Measurements from ENCODE around the gene RNF150. TPM values are rescaled to one million over a fixed set of nuclear protein-coding genes. Genes with fewer than 3 reads are reported as not detected.

Gene RNF150
- total RNA-seq, 1 donor from 2014 or later = 56.5 TPM

DNA sequence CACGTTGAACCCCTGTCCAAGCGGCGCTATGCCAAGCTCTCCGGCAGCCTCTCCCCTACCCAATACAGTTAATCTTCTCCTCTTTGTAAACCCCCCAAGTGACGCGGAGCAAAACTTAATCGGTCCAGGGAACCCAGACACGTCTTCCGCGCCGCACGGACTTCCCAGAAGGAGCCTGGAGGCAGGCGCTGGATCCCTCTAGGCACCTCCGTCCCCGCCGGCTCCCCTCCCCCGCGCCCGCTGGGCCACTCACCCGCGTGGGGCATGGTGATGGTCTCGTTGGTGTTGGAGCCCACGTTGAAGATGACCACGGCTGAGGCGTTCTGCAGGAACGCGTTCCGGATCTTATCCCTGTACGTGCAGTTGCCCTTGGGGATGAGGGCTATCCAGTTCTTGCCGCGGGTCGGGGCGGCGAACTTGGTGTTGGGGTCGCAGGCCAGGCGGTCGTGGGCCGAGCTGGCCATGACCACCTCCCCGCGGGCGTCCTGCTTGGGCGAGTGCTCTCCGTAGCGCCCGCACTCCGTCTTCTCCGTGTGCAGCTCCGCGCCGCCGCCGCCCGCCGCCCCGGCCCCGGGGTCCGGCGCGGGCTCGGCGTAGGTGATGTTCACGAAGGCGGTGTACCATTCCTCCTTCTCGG is 1.1 kb downstream of the RNF150 start:
- H3K9me3 Mint-ChIP-seq (ENCODE audit: unreplicated experiment) = no peaks in the 10 kb centered on the region
- H3K36me3 Mint-ChIP-seq (ENCODE audit: unreplicated experiment) = peaks cover 5% of the 10 kb centered on the region
- H3K4me1 Mint-ChIP-seq (ENCODE audit: unreplicated experiment) = peaks cover 39% of the 10 kb centered on the region
- TF ChIP-seq CTCF (IDR thresholded peaks at IDR 0.05) = no peak
- H3K27ac Mint-ChIP-seq (ENCODE audit: unreplicated experiment) = peak overlapping the region; percentile 90
- H3K4me3 Mint-ChIP-seq (ENCODE audit: unreplicated experiment) = peak overlapping the region; percentile 99
- DNase-seq (ENCODE audit: extremely low spot score, unreplicated experiment) = no peak
- H3K27me3 Mint-ChIP-seq (ENCODE audit: unreplicated experiment) = peaks cover 14% of the 10 kb centered on the region

DNA sequence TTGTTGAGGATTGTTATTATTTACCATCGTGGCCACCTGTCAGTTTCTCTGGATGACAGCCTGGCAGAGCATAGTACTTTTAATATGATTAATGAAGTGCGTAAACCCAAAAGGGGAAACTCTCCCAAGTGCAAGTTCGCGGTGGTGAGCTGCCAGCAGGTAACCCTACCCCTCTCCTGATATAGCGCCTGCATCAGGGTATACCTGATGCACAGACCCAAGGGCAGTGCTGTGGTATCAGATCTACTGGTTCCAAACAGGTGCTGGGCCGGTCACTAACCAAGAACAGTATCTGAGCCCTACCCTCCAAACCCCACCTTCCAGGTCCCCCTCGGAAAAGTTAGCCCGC is 1.6 kb downstream of the RNF150 start:
- peaks cover 5% of the 10 kb centered on the region for H3K36me3 Mint-ChIP-seq (ENCODE audit: unreplicated experiment)
- peaks cover 43% of the 10 kb centered on the region for H3K4me1 Mint-ChIP-seq (ENCODE audit: unreplicated experiment)
- DNase-seq (ENCODE audit: extremely low spot score, unreplicated experiment) = no peak
- peaks cover 10% of the 10 kb centered on the region for H3K27me3 Mint-ChIP-seq (ENCODE audit: unreplicated experiment)
- peak overlapping the region; percentile 90 for H3K27ac Mint-ChIP-seq (ENCODE audit: unreplicated experiment)
- no peak for TF ChIP-seq CTCF (IDR thresholded peaks at IDR 0.05)
- H3K4me3 Mint-ChIP-seq (ENCODE audit: unreplicated experiment) = peak overlapping the region; percentile 99
- no peaks in the 10 kb centered on the region for H3K9me3 Mint-ChIP-seq (ENCODE audit: unreplicated experiment)

DNA sequence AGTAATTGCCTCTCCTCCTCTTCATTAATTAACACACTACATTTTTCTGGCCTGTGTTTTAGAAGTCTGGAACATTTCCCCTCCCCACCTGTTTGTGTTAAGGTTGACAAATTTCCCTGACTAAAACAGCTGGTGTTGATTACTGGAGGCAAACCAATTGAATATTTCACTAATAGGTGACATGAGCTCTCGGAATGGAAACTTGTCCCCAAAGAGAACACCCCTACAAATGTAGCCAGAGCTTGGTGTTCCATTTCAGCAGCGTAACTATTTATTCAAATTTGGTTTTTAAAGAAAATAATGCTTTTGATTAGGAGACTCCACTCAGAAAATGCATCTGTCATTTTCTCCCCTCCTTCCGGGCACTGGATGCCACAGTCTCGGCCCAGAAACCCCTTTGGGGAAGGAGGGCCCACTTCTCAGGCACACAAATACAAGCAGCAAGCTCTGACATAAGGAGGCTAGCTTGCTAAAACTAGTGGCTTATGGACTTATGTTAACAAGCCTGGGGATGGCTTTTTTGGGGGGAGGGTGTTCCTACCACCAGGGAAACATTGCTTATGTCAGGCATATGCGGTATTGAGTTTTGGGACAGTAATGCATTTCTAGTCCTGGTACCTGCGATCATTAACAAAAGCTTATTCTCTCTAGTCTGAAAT is 2.2 kb downstream of the RNF150 start:
- Mint-ChIP-seq H3K4me1 (ENCODE audit: unreplicated experiment) (peaks cover 44% of the 10 kb centered on the region), H3K27me3 (ENCODE audit: unreplicated experiment) (peaks cover 9% of the 10 kb centered on the region), H3K36me3 (ENCODE audit: unreplicated experiment) (peaks cover 7% of the 10 kb centered on the region), H3K27ac (ENCODE audit: unreplicated experiment) (peak overlapping the region; percentile 90), H3K4me3 (ENCODE audit: unreplicated experiment) (peak overlapping the region; percentile 99), H3K9me3 (ENCODE audit: unreplicated experiment) (no peaks in the 10 kb centered on the region)
- no peak for DNase-seq (ENCODE audit: extremely low spot score, unreplicated experiment)
- no peak for TF ChIP-seq CTCF (IDR thresholded peaks at IDR 0.05)

GRCh38 chr4:141127884-141128283 is 5.4 kb downstream of the RNF150 start:
- DNase-seq (ENCODE audit: extremely low spot score, unreplicated experiment) = no peak
- Mint-ChIP-seq H3K27me3 (ENCODE audit: unreplicated experiment) (no peaks in the 10 kb centered on the region), H3K36me3 (ENCODE audit: unreplicated experiment) (peaks cover 15% of the 10 kb centered on the region), H3K4me3 (ENCODE audit: unreplicated experiment) (no peak overlapping the region), H3K27ac (ENCODE audit: unreplicated experiment) (no peak overlapping the region), H3K9me3 (ENCODE audit: unreplicated experiment) (no peaks in the 10 kb centered on the region), H3K4me1 (ENCODE audit: unreplicated experiment) (peaks cover 51% of the 10 kb centered on the region)
- TF ChIP-seq CTCF (IDR thresholded peaks at IDR 0.05) = no peak

DNA sequence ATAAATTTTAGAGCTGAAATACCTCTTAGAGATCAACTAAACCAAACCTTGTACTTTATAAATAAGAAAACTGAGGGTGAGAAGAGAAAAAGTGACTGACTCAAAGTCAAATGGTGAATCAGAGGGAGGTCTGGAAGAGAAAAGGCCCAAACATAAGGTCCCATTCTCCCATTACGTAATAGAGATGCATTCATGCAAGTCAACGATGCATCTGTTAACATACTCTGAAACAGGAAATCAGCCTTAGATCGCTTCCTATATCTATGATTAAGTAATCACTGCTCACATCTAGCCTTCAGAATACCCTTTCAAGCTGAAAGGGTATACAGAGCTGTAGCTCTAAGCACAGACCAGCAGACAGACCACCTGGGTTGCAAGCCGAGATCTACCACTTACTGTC is 6.5 kb downstream of the RNF150 start:
- Mint-ChIP-seq H3K36me3 (ENCODE audit: unreplicated experiment) (peaks cover 18% of the 10 kb centered on the region), H3K4me1 (ENCODE audit: unreplicated experiment) (peaks cover 54% of the 10 kb centered on the region), H3K9me3 (ENCODE audit: unreplicated experiment) (no peaks in the 10 kb centered on the region), H3K27me3 (ENCODE audit: unreplicated experiment) (no peaks in the 10 kb centered on the region), H3K4me3 (ENCODE audit: unreplicated experiment) (no peak overlapping the region), H3K27ac (ENCODE audit: unreplicated experiment) (no peak overlapping the region)
- TF ChIP-seq CTCF (IDR thresholded peaks at IDR 0.05) = no peak
- DNase-seq (ENCODE audit: extremely low spot score, unreplicated experiment) = no peak

Measured in osteocyte (in vitro differentiated cells).